DND-41 (cell line): ENCODE results near the gene APBB2.

ENCODE experiments used
- ATAC-seq: fragments of 200-7000 bp; cut with Tn5 transposase; 3 replicates; pipeline ENCODE4 v1.9.1; 2021; ENCODE audit warnings: low read depth; ENCODE audit not compliant: insufficient read depth
- DNase-seq: peaks from one replicate; pipeline ENCODE4 v3.0.0-alpha.2; 2020
- H2AFZ ChIP-seq: 2 replicates; pipeline ENCODE4 v1.6.0; 2012; ENCODE audit warnings: low read depth, low read length
- H3K27ac ChIP-seq: 2 replicates; pipeline ENCODE4 v1.5.1; 2012; ENCODE audit warnings: low read length, inconsistent platforms
- H3K27me3 ChIP-seq: fragments of 200-600 bp; sonication (generic); 2 replicates; pipeline ENCODE4 v1.6.0; 2012; ENCODE audit warnings: low read length, mild to moderate bottlenecking, inconsistent platforms; ENCODE audit not compliant: insufficient read depth, poor library complexity
- H3K36me3 ChIP-seq: 2 replicates; pipeline ENCODE4 v1.5.1; 2012; ENCODE audit warnings: low read length, inconsistent platforms; ENCODE audit not compliant: insufficient read depth
- H3K4me1 ChIP-seq: 2 replicates; pipeline ENCODE4 v1.5.1; 2012; ENCODE audit warnings: mild to moderate bottlenecking, low read length; ENCODE audit not compliant: insufficient read depth
- H3K4me2 ChIP-seq: 2 replicates; pipeline ENCODE4 v1.6.0; 2012; ENCODE audit warnings: mild to moderate bottlenecking, moderate library complexity, low read length, inconsistent platforms; ENCODE audit not compliant: insufficient read depth
- H3K4me3 ChIP-seq, 2 experiments: fragments of 200-600 bp in 1 of 2; shearing (Covaris generic) in 1 of 2; 2 replicates each; pipeline ENCODE4 v1.5.1; 2012 to 2016; ENCODE audit warnings: inconsistent platforms in 2 of 2, low read length in 2 of 2, mild to moderate bottlenecking in 2 of 2, low read depth in 1 of 2, moderate library complexity in 1 of 2
- H3K79me2 ChIP-seq: 2 replicates; pipeline ENCODE4 v1.6.0; 2012; ENCODE audit warnings: low read length, inconsistent platforms; ENCODE audit not compliant: insufficient read depth
- H3K9ac ChIP-seq: 2 replicates; pipeline ENCODE4 v1.6.0; 2012; ENCODE audit warnings: low read depth, mild to moderate bottlenecking, inconsistent platforms, low read length, moderate library complexity
- H3K9me3 ChIP-seq: 2 replicates; pipeline ENCODE4 v1.5.1; 2012; ENCODE audit warnings: low read length, moderate library complexity, mild to moderate bottlenecking, inconsistent platforms; ENCODE audit not compliant: insufficient read depth, severe bottlenecking
- H4K20me1 ChIP-seq: 2 replicates; pipeline ENCODE4 v1.6.0; 2012; ENCODE audit warnings: low read length; ENCODE audit not compliant: insufficient read depth
- EZH2 ChIP-seq: IDR thresholded peaks from 3 replicates; pipeline ENCODE4 v1.6.1; 2012; ENCODE audit warnings: borderline replicate concordance, low read depth, mild to moderate bottlenecking, moderate library complexity, low read length, inconsistent platforms; ENCODE audit not compliant: severe bottlenecking
- TF ChIP-seq, protein P1 (sequence below): IDR thresholded peaks from 2 replicates; pipeline ENCODE4 v1.5.1; 2012; ENCODE audit warnings: borderline replicate concordance, low read length, moderate library complexity, mild to moderate bottlenecking; ENCODE audit not compliant: poor library complexity, severe bottlenecking; ENCODE audit errors: extremely low read depth

Gene APBB2

DNA sequence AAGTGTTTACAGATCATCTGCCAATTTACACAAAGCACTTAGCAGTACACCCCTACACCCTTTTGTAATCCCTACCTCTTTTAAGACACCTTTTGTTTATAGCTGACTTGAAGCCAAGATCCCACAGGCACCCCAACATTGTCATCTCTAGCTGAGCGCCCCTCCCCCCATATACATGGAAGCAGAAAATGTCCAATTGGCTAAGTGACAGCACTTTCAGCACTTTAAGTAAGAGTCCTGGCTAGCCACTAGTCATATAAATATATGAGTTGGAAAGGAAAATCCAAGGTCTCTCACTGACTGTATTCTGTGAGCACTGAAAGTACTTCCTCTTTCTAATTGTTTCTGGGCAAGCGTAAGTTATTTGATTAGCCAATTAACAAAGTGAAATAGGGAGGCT lies 356.4 kb downstream of the APBB2 start:
- Histone ChIP-seq H3K4me2 (no peak overlapping the region), H2AFZ (no peak overlapping the region), H3K27me3 (peaks cover 9% of the 10 kb centered on the region), H3K9me3 (no peaks in the 10 kb centered on the region), H3K4me3 (no peak overlapping the region), H4K20me1 (no peaks in the 10 kb centered on the region), H3K4me1 (no peaks in the 10 kb centered on the region), H3K9ac (no peak overlapping the region), H3K36me3 (no peaks in the 10 kb centered on the region), H3K27ac (no peak overlapping the region), H3K79me2 (no peaks in the 10 kb centered on the region)
- ATAC-seq (no peak), DNase-seq (no peak)
- no peak for TF ChIP-seq EZH2
- TF ChIP-seq, protein P1, sequence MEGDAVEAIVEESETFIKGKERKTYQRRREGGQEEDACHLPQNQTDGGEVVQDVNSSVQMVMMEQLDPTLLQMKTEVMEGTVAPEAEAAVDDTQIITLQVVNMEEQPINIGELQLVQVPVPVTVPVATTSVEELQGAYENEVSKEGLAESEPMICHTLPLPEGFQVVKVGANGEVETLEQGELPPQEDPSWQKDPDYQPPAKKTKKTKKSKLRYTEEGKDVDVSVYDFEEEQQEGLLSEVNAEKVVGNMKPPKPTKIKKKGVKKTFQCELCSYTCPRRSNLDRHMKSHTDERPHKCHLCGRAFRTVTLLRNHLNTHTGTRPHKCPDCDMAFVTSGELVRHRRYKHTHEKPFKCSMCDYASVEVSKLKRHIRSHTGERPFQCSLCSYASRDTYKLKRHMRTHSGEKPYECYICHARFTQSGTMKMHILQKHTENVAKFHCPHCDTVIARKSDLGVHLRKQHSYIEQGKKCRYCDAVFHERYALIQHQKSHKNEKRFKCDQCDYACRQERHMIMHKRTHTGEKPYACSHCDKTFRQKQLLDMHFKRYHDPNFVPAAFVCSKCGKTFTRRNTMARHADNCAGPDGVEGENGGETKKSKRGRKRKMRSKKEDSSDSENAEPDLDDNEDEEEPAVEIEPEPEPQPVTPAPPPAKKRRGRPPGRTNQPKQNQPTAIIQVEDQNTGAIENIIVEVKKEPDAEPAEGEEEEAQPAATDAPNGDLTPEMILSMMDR: no peak

DNA sequence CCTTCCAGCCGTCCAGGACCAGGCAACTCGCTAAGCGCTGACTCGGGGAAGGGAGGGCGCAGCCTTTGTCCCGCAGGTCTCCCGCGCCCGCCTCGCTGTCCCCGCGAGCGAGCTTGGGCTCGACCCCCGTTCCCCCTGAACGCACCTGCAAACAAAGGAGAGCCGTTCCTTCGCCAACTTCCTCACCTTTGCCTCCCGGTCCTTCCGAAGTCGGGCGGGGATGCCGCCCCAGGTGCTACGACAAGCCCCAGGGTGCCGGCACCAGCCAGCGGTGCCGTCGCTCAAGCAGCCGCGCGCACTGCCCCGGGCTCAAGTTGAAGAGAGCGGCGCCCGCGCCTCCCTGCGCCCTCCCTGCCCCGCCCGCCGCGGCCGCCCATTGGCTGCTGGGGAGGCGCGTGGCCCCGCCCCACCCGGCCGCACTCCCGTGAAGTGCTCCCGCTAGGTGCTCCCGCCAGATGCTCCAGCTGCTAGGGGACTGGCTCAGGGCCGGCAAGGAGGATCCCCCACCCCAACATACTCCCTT lies 357.4 kb downstream of the APBB2 start:
- H3K4me3 ChIP-seq: no peak overlapping the region
- DNase-seq (no peak), ATAC-seq (no peak)
- H4K20me1 ChIP-seq: no peaks in the 10 kb centered on the region
- TF ChIP-seq EZH2: no peak
- TF ChIP-seq, protein P1: no peak
- no peak overlapping the region for H3K4me2 ChIP-seq
- no peak overlapping the region for H2AFZ ChIP-seq
- peaks cover 7% of the 10 kb centered on the region for H3K27me3 ChIP-seq
- no peaks in the 10 kb centered on the region for H3K36me3 ChIP-seq
- H3K9me3 ChIP-seq: no peaks in the 10 kb centered on the region
- H3K79me2 ChIP-seq: no peaks in the 10 kb centered on the region
- no peak overlapping the region for H3K9ac ChIP-seq
- no peaks in the 10 kb centered on the region for H3K4me1 ChIP-seq
- no peak overlapping the region for H3K27ac ChIP-seq

DNA sequence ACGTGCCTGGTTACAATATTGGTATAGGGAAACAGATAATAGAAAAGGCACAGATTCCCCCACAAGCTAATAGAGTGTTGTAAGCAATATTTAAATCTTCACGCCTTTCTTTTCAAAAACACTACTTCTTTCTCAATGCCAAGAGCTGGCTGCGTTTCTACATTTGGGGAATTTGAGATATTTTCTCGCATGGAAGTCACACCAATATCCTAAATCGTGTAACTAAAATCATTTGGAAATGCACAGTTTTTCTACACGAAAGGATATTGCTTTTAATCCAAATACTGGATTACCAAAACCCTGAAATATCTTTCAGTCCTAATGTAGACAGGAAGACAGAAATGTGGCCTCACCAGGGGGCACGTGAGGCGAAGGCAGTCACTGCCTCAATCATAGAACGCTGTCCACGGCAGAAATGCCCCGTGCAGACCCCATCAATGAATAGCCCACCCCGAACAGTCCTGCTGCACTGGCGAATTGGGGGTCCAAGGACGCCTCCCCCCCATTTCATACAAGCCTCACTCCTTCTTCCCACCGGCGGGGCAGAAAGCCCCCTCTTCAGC lies 358.0 kb downstream of the APBB2 start:
- Histone ChIP-seq H3K4me1 (no peaks in the 10 kb centered on the region), H3K4me2 (no peak overlapping the region), H4K20me1 (no peaks in the 10 kb centered on the region), H3K9me3 (no peaks in the 10 kb centered on the region), H3K4me3 (no peak overlapping the region), H3K27ac (no peak overlapping the region), H3K79me2 (no peaks in the 10 kb centered on the region), H3K27me3 (peaks cover 7% of the 10 kb centered on the region), H2AFZ (no peak overlapping the region), H3K36me3 (no peaks in the 10 kb centered on the region), H3K9ac (no peak overlapping the region)
- DNase-seq (no peak), ATAC-seq (no peak)
- TF ChIP-seq EZH2: no peak
- TF ChIP-seq, protein P1: no peak
